A172 (cell line): ENCODE results near the gene MYH11. TPM values are rescaled to one million over a fixed set of nuclear protein-coding genes. Genes with fewer than 3 reads are reported as not detected.
"Not testable (repeated sequence)": the region's sequence is repeated elsewhere in the genome, so short reads cannot be mapped to it uniquely, and the experiment has no call there.

Source experiments
- DNase-seq: peaks from one replicate; pipeline ENCODE4 v3.0.0-alpha.2; 2015; ENCODE audit warnings: low spot score
- total RNA-seq: library from RNA; depleted of rRNA; stranded (reverse); fragments of >200 nt; shearing (Covaris generic); gene quantifications from 2 replicates; pipeline ENCODE4 v1.2.3, GENCODE V29; 2014

MYH11 gene
- total RNA-seq, 1 experiment from 2014 or later, result not detected

- DNase-seq, result no peak
Measured at GRCh38 chr16:15752717-15753488, 103.9 kb downstream of the MYH11 start.

GRCh38 chr16:15751940-15752339, 104.9 kb downstream of the MYH11 start:
- no peak for DNase-seq

GRCh38 chr16:15749985-15750384, 106.8 kb downstream of the MYH11 start:
- no peak for DNase-seq

GRCh38 chr16:15749371-15749770, 107.5 kb downstream of the MYH11 start:
- no peak for DNase-seq

- no peak for DNase-seq
Measured at GRCh38 chr16:15748654-15749053, 108.2 kb downstream of the MYH11 start.

GRCh38 chr16:15747937-15748336, 108.9 kb downstream of the MYH11 start:
- DNase-seq, result no peak

DNA sequence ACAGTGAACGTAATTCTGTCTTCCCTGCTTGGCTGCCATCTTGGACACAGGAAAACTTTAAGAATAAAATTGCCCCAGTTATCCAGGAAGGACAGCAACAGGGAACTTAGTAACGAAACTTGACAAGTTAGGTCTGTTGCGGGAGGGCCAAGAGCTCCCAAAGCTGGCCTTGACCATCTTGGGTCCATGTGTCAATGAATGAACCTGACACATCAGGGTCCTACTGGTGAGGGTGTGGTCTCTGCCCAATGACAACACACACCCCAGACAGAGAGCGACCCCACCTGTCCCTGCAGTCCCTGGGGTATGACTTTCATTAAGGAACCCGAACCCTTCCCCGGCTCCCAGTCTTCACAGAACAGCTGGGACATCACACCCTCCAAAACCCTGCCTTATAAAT, 110.5 kb downstream of the MYH11 start:
- DNase-seq, result no peak

DNA sequence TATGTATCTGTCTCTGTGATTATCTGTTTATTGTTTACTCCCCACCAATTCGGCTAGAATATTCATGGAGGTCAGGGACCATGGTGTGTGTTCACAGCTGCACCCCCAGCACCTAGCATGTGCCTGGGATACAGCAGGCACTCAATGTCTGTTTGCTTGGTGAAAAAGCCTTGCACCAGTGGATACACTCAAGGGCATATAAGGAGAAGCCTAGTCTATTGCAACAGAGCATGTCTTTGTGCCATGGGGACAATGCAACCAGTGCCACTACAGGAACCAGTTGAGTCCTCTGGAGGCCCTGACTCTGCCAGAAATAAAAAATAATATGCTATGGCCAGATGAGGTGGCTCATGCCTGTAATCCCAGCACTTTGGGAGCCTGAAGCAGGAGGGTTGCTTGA, 113.2 kb downstream of the MYH11 start:
- DNase-seq, result no peak

GRCh38 chr16:15742716-15743115, 114.1 kb downstream of the MYH11 start:
- no peak for DNase-seq

DNA sequence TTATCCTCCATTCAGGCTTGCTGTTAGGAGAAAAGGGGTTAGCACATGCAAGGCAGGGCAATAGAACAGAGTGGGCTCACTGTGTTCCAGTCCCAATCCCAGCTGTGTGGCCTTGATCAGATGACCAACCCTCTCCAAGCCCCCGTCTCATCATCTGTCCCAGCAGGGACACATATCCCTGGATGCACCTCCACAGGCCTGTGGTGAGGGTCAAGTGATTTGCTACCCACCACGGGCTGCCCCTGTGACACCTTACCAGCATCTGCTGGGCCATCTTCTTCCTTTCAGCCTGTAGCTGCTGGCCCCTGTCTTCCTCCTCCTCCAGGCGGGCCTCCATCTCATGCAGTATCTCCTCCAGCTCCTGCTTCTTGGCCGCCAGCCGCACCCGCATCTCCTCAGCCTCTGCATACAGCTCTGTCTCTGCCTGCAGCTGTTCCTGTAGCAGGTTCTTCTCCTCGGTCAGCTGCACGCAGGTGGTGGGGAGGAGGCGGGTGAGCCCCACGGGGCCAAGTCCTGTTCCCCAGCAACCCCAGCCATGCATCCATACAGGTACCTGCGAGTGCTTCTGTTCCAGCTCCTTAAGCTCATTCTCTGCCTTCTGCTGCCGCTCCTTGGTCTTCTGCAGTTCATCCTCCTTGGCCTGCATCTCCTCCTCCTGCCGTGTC, 115.5 kb downstream of the MYH11 start:
- DNase-seq, result no peak

DNA sequence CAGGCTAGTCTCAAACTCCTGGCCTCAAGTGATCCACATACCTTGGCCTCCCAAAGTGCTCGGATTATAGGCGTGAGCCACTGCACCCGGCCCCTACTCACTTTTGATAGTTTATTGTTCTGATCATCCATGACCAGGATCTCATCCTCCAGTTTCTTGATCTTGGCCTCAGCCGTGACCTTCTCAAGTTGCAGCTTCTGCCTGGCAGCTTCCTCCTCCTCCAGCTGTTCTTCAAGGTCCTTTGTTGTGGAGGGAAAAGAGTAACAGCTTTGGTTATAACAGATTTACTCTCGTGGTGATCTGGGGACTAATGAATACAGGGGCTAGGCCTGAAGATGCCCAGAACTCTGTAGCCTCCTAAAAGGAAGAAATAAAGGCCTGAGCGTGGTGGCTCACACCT, 116.9 kb downstream of the MYH11 start:
- no peak for DNase-seq

DNA sequence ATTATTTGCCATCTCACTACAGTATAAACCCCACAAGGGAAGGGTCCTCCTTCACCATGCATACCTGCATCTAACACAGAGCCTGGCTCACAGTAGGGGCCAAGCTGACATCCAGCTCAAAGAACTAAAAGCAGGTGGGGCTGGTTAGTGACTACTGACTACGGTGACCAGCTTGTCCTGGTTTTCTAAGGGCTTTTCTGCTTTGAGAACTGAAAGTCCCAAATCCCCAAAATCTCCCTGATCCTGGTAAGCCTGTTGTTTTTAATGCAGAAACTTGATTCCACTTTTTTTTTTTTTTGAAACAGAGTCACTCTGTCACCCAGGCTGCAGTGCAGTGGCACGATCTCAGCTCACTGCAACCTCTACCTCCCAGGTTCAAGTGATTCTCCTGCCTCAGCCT, 117.4 kb downstream of the MYH11 start:
- no peak for DNase-seq

DNA sequence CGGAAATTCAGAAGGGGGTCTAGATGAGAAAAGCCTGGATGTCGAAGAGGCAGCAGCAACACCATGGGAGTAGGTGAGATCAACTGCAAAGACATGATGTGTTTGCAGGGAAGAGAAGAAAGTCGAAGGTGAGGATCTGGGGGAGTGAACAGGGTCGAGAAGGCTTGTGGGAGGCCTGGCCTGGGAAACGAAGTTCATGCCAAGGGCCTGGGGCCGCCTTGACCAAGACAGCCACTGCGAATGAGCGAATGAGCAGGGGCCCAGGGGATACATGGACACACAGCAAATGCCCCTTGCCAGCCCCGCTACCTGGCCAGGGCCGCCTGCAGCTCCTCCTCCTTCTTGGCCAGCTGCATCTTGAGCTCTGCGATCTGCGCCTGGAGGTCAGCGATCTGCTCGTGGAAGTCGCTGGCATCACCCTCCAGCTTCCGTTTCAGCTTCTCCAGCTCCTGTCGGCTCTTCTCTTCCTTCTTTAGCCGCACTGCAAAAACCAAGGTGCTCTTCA, 119.6 kb downstream of the MYH11 start:
- DNase-seq, result no peak

GRCh38 chr16:15736529-15736928, 120.3 kb downstream of the MYH11 start:
- DNase-seq, result no peak

DNA sequence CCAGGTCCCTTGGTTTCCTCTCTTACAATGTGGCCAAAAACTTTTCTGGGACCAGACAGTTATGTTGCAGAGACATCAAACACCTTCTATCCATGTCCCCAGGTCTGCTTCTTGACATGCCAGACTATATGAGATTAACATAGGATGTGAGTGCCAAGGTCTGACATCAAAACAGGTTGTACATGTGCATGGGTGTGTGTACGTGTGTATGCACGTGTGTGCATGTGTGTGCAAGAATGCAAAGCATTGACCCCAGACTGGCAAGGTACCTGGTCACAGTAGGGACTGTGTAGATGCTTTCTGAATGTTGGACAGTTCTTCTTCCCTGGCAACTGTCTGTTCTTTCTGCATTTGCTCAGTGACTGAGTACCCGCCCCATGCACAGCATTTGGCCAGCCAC, 121.2 kb downstream of the MYH11 start:
- DNase-seq, result no peak

GRCh38 chr16:15732416-15732815, 124.4 kb downstream of the MYH11 start:
- DNase-seq, result no peak

DNA sequence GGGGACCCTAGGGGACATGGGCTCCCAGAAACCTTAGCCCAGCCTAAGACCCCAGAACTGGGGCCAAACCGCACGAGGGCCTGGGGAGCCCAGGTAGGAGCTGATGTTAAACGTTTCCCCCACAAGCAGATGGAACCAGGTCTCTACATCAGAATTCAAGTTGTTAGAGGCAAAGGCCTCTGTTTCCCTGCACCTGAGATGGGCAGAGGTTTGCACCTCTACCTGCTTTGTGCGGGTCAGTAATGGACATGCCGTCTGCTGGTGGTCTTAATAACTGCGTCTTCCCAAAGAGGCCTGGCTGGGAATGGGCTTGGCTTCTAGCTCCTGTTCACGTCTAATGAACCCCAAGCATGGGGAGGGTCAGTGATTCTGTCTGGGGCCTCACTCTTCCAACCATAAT, 127.7 kb downstream of the MYH11 start:
- DNase-seq, result no peak

GRCh38 chr16:15727697-15728096, 129.1 kb downstream of the MYH11 start:
- not testable (repeated sequence) for DNase-seq

- no peak for DNase-seq
Measured at GRCh38 chr16:15726715-15727114, 130.1 kb downstream of the MYH11 start.

- DNase-seq, result no peak
Measured at GRCh38 chr16:15725641-15726240, 131.1 kb downstream of the MYH11 start.

DNA sequence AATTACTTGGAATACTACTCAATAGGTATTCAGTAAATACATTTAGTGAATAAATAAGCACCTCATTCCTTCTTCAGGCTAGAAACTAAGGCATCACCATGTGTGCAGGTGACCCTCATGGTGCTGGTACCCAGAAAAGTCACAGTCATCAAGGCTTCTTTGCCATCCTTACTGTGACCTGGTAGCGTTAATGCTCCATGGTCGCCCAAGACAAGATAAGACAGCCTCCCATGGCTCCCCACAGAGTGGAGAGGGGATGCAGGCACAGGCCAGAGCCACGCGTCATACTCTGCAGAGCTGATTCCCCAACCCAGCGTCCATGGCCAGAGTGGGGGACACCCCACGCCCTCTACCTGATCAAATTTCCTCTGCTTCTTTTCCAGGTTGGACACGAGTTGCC, 133.0 kb downstream of the MYH11 start:
- no peak for DNase-seq

DNA sequence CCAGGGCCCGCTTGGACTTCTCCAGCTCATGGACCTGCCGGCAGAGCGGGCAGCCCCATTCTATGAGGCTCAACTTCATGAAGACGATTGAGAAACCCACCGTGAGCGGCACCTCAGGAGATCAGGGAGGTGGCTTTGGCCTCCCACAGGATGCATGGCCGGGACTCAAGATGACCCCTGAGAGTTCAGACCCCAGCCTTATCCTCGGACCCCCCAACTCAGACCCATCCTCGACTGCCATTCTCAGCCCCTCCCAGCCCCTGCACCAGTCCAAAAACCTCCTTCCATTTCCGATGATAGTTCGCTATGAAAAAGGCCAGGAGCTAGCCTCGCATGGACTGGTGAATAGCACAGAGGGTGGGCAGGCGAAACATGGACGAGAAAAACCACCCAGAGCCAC, 135.8 kb downstream of the MYH11 start:
- no peak for DNase-seq
